ENCODE data around the gene GUCY1A1. TPM values are rescaled to one million over a fixed set of nuclear protein-coding genes. Genes with fewer than 3 reads are reported as not detected.

The GUCY1A1 gene
- total RNA-seq, 1 donor: 0.43 TPM

- peak; percentile 64 for DNase-seq (ENCODE audit: low read depth)
Observed at GRCh38 chr4:155629183-155629825, 37.3 kb upstream of the GUCY1A1 start.

DNA sequence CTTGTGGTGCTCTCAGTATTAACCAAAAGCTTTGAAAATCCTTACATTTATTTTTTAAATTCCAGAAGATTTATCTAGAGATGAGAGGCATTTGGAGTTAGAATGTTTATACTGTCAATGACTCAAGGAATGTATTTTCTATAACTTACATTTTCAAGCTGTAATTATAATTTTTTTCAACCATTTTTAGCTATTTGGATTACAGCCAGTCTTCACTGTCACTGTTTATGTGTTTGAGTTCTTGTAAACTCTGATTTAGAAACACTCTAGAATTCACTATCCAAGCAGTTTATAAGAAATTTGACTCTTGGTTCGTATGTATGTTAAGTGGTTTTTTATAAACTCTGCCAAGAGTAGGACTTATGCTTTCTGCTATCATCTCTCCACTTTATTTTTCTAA is 36.7 kb upstream of the GUCY1A1 start:
- DNase-seq (ENCODE audit: low read depth): peak; percentile 78
- no peak for TF ChIP-seq CTCF (IDR thresholded peaks at IDR 0.05; ENCODE audit: insufficient read depth, low read depth, low read length)
- H3K4me3 ChIP-seq (ENCODE audit: low read depth, low read length): no peak overlapping the region

More at GRCh38 chr4:155629183-155629825, 37.3 kb upstream of the GUCY1A1 start:
- TF ChIP-seq CTCF (IDR thresholded peaks at IDR 0.05; ENCODE audit: insufficient read depth, low read depth, low read length): no peak
- no peak overlapping the region for H3K4me3 ChIP-seq (ENCODE audit: low read depth, low read length)

- H3K4me3 ChIP-seq (ENCODE audit: low read depth, low read length): no peak overlapping the region
Observed at GRCh38 chr4:155632310-155632840, 34.3 kb upstream of the GUCY1A1 start.

GRCh38 chr4:155638195-155638965 is 28.3 kb upstream of the GUCY1A1 start:
- TF ChIP-seq CTCF (IDR thresholded peaks at IDR 0.05; ENCODE audit: insufficient read depth, low read depth, low read length): no peak
- H3K4me3 ChIP-seq (ENCODE audit: low read depth, low read length): no peak overlapping the region
- no peak for DNase-seq (ENCODE audit: low read depth)

More at GRCh38 chr4:155632310-155632840, 34.3 kb upstream of the GUCY1A1 start:
- DNase-seq (ENCODE audit: low read depth): peak; percentile 63
- TF ChIP-seq CTCF (IDR thresholded peaks at IDR 0.05; ENCODE audit: insufficient read depth, low read depth, low read length): no peak

DNA sequence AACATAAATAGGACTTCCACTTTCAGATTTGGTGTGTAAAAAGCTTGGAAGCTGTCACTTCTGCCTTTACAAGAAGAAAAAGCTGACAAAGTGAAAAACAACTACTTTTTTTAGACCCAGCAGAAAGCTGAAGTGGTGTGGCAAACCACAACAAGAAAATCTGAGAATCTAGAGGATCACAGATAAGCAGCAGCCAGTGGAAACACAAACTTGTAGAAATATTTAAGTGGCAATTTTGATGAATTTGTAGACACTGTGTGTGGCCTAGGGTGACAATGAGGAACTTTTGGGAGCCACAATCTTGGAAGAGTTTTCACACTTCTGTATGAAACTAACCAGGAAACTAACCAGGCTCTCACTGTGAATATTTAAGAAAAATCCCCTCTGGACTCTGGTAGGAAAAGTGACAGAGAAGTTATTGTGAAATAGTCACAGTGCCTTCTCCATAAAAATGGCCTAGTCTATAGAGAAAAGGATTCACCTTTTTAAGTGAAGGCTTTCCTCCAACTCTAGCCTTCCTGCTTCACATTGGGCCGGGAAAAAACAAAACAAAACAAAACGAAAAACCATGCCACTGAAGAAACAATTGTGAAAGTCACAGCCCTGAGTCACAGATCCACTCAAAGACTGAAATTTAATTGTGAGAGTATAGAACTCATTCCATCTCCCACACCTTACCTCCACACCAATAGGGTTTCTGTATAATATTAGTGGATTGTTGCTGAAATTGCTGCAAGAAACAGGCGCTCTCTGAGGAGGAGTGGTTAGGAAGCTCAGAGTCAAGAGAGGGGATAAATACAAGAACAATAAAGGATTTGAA is 26.7 kb upstream of the GUCY1A1 start:
- no peak for DNase-seq (ENCODE audit: low read depth)
- no peak overlapping the region for H3K4me3 ChIP-seq (ENCODE audit: low read depth, low read length)
- TF ChIP-seq CTCF (IDR thresholded peaks at IDR 0.05; ENCODE audit: insufficient read depth, low read depth, low read length): no peak

- DNase-seq (ENCODE audit: low read depth): no peak
- no peak overlapping the region for H3K4me3 ChIP-seq (ENCODE audit: low read depth, low read length)
- TF ChIP-seq CTCF (IDR thresholded peaks at IDR 0.05; ENCODE audit: insufficient read depth, low read depth, low read length): no peak
Observed at GRCh38 chr4:155640751-155641150, 25.9 kb upstream of the GUCY1A1 start.
